ENCODE data around the gene BARX1.

BARX1 gene

DNA sequence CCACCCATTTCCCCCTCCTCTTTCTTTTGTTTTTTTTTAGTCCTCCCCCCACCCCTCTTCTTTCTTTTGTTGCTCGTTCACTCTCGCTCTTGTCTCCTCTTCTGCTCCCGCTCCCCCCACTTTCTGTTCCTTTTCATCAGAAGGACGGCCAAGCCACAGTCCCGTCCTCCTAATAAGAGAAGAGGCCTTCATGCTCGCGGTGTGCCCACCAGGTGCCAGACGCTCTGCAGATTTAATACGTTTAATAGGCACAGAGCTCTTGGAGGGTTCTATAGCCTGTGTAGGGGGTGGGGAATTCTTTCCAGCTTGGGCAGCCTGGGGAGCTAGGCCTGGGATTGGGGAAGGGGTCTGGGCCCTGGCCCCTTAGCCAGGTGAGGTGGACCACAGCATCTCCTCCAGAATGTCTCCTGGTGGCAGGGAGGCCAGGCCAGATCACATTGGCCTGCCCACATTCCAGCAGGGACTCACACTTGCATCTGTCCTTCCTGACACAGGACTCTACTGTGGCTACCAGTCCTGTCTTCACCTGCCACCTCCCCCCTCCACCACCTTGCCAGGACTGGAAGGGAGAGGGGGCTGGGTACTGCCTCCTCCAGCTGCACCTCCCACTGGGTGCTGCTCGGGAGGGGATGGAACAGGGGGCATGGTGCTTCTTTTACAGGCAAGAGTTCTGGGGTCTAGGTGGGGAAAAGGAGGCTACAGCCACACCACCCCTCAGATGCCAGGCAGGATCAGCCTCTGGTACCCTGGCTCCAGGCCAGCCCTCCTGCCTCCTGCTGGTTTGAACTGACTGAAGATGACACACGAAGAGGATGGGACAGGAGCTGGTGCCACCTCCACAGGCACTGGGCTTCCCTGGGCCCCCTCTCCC, 6.1 kb upstream of the BARX1 start:
- no peak for DNase-seq (ENCODE audit: low read depth)
- no peak overlapping the region for H3K4me3 ChIP-seq (ENCODE audit: low read depth, low read length)
- TF ChIP-seq, protein P1, sequence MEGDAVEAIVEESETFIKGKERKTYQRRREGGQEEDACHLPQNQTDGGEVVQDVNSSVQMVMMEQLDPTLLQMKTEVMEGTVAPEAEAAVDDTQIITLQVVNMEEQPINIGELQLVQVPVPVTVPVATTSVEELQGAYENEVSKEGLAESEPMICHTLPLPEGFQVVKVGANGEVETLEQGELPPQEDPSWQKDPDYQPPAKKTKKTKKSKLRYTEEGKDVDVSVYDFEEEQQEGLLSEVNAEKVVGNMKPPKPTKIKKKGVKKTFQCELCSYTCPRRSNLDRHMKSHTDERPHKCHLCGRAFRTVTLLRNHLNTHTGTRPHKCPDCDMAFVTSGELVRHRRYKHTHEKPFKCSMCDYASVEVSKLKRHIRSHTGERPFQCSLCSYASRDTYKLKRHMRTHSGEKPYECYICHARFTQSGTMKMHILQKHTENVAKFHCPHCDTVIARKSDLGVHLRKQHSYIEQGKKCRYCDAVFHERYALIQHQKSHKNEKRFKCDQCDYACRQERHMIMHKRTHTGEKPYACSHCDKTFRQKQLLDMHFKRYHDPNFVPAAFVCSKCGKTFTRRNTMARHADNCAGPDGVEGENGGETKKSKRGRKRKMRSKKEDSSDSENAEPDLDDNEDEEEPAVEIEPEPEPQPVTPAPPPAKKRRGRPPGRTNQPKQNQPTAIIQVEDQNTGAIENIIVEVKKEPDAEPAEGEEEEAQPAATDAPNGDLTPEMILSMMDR (IDR thresholded peaks at IDR 0.05; ENCODE audit: control insufficient read depth, extremely low read depth, insufficient read depth), result 0 out of 2 replicates have a peak, but pooled peaks have one; percentile 9

DNA sequence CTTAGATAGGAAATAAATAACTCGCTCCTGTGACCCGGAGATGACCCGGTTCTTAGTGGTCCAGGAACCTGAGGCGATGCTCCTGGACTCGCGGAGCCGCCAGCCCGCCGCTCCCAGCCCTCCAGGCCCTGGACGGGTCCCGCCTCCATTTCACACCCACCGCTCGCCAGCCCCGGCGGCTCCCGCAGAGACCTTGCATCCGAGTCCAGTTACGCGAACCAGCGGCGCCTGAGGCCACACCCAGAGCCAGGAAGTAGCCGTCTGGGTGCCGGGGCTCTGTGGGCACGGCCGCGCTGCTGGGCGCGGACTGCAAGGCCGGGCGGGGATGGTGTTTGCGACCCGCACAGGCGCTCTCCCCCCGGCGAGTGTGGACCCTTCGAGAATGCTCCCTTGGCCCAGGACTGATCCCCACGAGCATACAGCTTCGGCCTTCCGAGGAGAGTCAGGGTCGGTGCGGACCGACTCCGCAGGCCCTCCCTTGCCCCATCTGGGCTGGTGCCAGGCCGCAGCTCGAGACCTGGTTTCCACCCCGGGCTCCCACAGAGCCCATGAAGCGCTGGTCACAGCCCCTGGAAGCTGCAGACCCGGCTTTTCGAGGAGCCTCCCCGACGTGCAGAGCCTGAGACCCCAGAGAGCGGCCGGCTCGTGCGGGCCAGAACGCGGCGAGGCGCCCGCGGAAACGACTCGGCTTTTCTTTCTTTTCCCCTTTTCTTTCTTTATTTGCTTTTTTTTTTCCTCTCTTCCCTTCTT, 5.2 kb upstream of the BARX1 start:
- no peak for DNase-seq (ENCODE audit: low read depth)
- TF ChIP-seq, protein P1 (IDR thresholded peaks at IDR 0.05; ENCODE audit: control insufficient read depth, extremely low read depth, insufficient read depth), result no peak
- H3K4me3 ChIP-seq (ENCODE audit: low read depth, low read length), result no peak overlapping the region

DNA sequence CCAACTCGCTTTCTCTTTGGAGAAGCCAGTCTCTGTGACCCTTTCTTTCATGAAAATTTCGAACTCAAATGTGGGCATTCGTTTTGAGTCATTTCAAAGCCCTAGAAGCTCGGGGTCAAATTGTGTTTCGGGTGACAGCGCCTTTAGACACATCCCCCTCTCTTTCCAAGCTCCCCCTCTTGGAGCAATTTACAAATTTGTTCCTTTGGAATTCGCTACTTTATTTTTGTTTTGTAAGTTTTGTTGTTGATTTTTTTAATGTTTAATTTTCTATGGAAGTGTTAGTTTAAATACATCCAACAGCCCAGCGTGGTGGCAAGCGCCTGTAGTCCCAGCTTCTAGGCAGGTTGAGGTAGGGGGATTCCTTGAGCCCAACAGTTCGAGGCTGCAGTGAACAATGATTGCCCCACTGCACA, 4.6 kb upstream of the BARX1 start:
- DNase-seq (ENCODE audit: low read depth), result no peak
- TF ChIP-seq, protein P1 (IDR thresholded peaks at IDR 0.05; ENCODE audit: control insufficient read depth, extremely low read depth, insufficient read depth), result no peak
- H3K4me3 ChIP-seq (ENCODE audit: low read depth, low read length), result no peak overlapping the region

DNA sequence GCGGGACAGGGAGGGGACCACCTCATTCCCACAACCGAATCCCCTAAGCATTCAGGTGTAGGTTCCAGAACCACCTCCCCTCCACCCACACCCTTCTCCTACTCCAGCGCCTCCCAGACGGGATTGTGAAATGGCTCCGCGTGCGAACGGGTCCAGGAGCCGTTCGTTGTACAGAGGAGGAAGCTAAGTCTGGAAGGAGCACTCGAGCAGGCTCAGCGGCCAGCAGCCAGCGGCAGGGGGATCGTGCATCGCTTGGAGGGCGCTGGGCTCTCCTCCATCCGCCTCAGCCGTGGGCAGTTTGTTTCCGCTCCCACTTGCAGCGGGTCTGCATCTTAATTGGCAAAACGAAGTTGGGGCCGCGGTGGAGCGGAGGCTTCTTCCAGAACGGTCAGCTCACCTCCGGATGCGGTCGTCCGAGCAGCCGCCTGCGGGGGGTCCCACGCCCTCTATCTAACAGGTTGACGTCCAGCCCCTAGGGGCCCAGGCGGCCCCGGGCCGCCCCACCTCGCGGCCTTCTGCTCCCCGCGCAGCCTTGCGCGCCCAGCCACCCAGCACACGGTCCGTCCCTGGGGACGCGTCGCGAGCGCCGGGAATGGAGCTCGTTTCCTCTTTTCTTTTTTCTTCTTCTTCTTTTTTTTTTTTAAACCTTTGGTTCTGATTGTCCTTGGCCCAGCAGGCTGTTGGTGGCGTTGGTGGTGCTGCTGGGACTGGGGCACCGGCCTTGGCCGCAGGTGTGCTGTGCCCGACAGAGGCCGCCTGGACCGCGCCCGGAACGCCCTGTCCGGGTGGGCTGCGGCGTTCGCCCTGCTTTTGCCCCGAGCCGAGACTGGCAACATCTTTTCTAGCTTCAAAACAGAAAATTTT, 3.9 kb upstream of the BARX1 start:
- TF ChIP-seq, protein P1 (IDR thresholded peaks at IDR 0.05; ENCODE audit: control insufficient read depth, extremely low read depth, insufficient read depth), result no peak
- DNase-seq (ENCODE audit: low read depth), result no peak
- no peak overlapping the region for H3K4me3 ChIP-seq (ENCODE audit: low read depth, low read length)

DNA sequence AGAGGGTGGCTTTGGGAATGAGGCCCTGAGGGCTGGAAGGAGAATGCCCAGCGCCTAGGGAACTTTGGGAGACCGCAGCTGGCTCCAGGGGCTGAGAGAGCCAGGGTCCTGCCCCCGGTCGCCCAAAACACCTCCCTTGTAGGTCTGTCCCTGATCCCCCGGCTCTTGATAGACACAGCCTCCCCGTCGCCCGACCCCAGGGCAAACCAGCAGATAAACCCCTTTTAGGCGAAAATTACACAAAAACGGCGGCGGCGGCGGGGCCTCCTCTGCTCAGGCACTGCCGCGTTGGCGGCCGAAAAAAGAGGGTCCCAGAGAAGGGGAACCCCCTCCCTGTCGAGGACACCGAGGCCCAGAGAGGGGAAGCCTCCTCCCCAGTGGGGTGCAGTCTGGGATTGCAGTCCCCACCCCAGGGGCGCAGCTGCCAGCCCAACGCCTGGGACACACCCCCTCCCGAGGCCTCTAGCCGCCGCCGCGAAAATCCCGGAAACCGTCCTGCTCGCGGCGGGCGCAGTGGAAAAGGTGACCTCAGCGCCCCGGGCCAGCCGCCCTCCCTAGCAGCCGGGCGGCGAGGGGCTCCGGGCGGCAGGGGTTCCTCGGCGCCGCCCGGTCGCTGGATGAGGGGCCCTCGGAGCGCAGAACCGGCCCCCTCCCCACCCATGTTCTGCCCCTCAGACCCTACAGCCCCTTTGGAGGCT, 3.1 kb upstream of the BARX1 start:
- no peak for DNase-seq (ENCODE audit: low read depth)
- TF ChIP-seq, protein P1 (IDR thresholded peaks at IDR 0.05; ENCODE audit: control insufficient read depth, extremely low read depth, insufficient read depth), result no peak
- no peak overlapping the region for H3K4me3 ChIP-seq (ENCODE audit: low read depth, low read length)

Measured in LNCaP clone FGC (cell line).